GM19372 (cell line): ENCODE data around the gene DNAH10.
"Not testable (repeated sequence)": the region's sequence is repeated elsewhere in the genome, so short reads cannot be mapped to it uniquely, and the experiment has no call there.

Experiments used
- ATAC-seq: cut with Tn5 transposase; IDR thresholded peaks from one replicate; pipeline ENCODE4 v1.9.1; 2021; ENCODE audit warnings: mild to moderate bottlenecking, low read depth, moderate library complexity; ENCODE audit not compliant: unreplicated experiment

Gene DNAH10

GRCh38 chr12:123787466-123787865, 25.4 kb downstream of the DNAH10 start:
- no peak for ATAC-seq

GRCh38 chr12:123788541-123788940, 26.4 kb downstream of the DNAH10 start:
- ATAC-seq: no peak

- not testable (repeated sequence) for ATAC-seq
These were observed 27.3 kb downstream of the DNAH10 start for GRCh38 chr12:123789422-123789821.

DNA sequence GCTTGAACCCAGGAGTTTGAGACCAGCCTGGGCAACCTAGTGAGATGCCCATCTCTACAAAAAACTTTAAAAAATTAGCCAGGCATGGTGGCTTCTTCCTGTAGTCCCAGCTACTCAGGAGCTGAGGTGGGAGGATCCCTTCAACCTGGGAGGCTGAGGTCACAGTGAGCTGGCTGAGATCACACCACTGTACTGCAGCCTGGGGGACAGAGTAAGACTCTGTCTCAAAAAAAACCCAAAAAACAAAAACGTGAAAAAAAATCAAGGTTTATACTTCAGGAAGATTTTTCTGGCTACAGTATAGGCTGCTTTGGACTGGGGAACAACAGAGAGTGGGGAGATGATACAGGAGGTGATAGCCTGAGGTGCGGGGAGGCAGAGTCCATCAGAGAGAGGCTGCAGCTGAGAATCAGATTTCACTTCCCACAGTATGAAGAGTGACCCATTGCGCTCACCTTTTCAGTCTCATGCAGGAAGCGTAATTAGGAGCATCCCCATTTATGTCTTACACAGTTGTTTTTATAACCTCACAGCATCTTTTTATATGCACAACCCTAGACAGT, 28.9 kb downstream of the DNAH10 start:
- ATAC-seq: no peak

- ATAC-seq: no peak
These were observed 31.9 kb downstream of the DNAH10 start for GRCh38 chr12:123794027-123794426.

DNA sequence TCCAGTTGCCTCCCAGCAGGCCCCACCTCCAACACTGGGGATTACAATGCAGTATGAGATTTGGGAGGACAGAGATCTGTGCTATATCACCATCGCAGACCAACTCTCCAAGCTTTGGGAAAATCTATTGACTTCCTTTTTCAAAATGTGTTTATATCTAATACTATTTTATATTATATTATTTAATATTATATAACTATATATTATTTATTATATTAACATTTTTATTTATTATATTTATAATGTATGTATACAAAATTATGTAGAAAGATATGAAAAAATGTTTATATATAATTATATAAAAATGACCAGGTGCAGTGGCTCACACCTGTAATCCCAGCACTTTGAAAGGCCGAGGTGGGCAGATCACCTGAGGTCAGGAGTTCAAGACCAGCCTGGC, 36.4 kb downstream of the DNAH10 start:
- ATAC-seq: no peak

DNA sequence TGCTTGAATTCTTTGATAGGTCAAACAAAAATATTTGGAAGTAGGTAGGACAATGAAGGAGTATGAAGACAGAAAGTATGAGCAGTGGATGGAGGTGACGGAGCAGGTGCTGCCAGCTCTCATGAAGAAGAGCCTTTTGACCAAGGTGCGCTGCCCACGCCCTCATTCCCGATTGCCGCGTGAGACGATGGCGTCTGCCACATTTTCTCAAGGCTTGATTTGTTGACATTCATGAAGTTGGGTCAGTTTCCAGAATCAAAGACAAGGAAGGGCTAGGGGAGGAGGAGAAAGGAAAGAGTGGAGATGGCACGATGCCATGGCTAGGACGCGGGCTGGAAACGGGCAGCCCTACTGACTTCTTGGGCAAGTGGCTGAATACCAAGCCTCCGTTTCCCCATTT, 37.1 kb downstream of the DNAH10 start:
- no peak for ATAC-seq

GRCh38 chr12:123801573-123802178, 39.6 kb downstream of the DNAH10 start:
- ATAC-seq: no peak

- ATAC-seq: no peak
These were observed 43.1 kb downstream of the DNAH10 start for GRCh38 chr12:123805173-123805572.

GRCh38 chr12:123807002-123807401, 44.9 kb downstream of the DNAH10 start:
- ATAC-seq: no peak

DNA sequence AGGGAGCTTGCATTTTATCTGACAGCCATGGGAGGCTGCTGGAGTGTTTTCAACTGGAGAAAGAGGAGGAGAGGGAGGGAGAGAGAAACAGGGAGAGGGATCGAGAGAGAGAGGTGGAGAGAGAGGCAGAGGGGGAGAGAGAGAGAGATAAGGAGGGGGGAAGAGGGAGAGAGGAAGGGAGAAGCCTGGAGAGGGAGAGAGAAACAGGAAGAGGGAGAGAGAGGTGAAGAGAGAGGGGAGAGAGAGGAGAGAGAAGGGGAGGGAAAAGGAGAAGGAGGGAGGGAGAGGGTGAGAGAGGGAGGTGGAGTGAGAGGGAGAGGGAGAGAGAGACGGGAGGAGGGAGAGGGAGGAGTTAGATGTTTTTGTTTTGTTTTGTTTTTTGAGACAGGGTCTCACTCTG, 45.6 kb downstream of the DNAH10 start:
- ATAC-seq: no peak

DNA sequence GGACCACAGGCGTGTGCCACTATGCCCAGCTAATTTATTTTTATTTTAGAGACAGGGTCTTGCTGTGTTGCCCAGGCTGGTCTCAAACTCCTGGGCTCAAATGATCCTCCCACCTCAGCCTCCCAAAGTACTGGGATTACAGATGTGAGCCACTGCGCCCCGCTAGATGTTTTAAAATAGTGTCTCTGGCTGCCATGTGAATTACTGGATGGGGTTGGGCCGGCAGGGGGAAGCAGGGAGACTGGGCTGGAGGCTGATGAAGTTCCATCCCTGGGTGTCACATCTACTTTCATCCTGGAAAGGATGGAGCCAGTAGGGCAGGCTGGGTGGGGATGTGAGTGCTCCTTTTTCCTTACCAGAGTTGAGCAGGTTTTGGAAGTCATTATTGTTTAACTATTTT, 46.1 kb downstream of the DNAH10 start:
- no peak for ATAC-seq

- no peak for ATAC-seq
These were observed 51.2 kb downstream of the DNAH10 start for GRCh38 chr12:123813349-123813748.

- no peak for ATAC-seq
These were observed 53.9 kb downstream of the DNAH10 start for GRCh38 chr12:123815968-123816367.

DNA sequence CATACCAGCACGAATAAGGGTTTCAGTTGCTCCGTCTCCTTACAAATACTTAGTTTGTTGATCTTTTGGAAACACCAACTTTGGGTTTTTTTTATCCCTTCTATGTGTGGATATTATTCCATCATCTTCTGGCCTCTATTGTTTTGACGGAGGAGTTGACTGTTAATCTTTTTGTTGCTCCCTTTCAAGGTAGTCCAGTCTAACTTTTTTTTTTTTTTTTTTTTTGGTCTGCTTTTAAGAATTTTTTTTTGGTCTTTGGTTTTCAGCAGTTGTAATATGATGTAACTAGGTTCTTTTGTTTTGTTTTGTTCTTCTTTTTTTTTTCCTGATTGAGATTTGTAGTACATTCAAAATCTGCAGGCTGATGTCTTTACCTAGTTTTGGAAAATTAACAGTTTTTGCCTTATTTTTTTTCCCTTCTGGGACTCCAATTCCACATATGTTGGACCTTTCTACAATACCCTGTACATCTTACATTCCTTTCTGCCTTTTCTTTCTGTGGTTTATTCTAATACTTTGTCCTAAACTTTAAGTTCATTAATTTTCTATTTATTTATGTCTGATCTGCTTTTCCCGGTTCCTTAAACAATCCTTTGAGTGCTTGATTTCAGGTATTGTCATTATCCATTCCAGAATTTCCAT, 54.9 kb downstream of the DNAH10 start:
- no peak for ATAC-seq

GRCh38 chr12:123822804-123823203, 60.7 kb downstream of the DNAH10 start:
- no peak for ATAC-seq

DNA sequence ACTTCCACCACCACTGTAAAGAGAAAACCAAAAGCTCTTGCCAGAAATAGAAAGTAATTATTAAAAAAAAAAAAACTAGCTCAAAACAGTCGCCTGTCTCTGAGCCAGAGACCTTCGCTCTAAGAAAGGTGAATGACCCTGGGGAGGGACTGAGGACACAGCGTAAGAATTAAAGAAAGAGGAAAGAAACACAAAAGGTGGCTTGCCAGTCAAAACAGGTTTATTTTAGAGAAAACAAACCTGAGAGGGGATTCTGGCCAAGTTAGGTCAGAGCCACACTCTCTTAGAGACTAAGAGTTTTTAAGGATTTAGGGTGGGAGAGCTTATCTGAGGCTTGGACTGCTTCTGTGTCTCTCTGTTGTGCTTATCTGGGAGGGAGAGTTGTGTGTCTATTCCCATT, 66.0 kb downstream of the DNAH10 start:
- no peak for ATAC-seq

- no peak for ATAC-seq
These were observed 66.9 kb downstream of the DNAH10 start for GRCh38 chr12:123828854-123829547.

DNA sequence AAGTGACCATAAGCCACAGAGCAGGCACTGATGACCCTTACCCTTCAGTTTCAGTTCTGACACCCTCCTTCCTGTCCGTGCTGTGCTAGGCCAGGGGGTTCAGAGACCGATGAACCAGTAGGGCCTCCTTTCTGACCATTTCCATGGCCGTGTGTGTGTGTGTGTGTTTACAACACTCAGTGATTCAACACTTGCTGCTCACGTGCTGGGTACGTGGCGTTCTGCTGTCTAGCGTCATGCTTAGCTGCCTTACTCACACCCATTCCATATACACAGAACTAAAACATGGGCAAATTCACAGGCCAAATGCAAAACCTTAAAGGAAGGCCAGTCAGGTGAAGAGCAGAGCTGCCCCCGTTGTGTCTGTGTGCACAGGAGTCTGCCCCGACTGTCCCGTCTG, 67.5 kb downstream of the DNAH10 start:
- ATAC-seq: no peak

- no peak for ATAC-seq
These were observed 68.6 kb downstream of the DNAH10 start for GRCh38 chr12:123830675-123831074.

GRCh38 chr12:123832052-123832451, 70.0 kb downstream of the DNAH10 start:
- ATAC-seq: no peak

DNA sequence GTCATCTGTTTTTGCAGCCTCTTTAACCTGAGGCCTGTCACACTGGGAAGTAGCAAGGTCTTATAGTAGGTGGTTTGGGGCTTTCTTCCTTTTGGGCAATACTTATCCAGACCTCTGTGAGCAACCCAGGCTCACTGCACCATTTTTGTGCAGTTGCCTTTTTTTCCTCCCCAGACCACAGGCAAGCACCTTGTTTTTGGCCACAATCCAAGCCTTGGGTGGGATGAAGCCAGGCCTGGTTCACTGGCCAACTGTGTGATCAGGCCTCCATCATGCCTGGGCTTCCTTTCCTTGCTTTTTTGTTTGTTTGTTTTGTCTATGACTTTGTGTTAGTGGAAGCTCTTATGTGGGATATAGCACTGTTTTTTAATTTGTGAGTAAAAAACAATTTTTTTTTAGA, 71.7 kb downstream of the DNAH10 start:
- no peak for ATAC-seq
